H1 (cell line): ENCODE measurements around the gene LEFTY2. TPM values are rescaled to one million over a fixed set of nuclear protein-coding genes. Genes with fewer than 3 reads are reported as not detected.

Experiments used
- CTCF ChIA-PET: fragments of 300-600 bp; sonication (Branson Sonifier 250); formaldehyde crosslinking; loops from one replicate; lab custom pipeline; 2021; ENCODE audit not compliant: partially characterized antibody; lab: Charles Lee
- POLR2A ChIA-PET: fragments of 300-600 bp; sonication (Branson Sonifier 250); formaldehyde crosslinking; loops from one replicate; lab custom pipeline; 2021; ENCODE audit warnings: inconsistent platforms; ENCODE audit not compliant: partially characterized antibody; lab: Charles Lee
- DNase-seq, 2 experiments: peaks; one replicate each; pipeline versions ENCODE4 v3.0.0 to v3.0.0-alpha.2; 2010 to 2022; ENCODE audit warnings: low spot score in 2 of 2, low read depth in 1 of 2, mixed read lengths in 1 of 2
- FAIRE-seq: peaks from 2 replicates; lab custom pipeline; 2011; peaks lifted over from hg19 to GRCh38; lab: Jason Lieb, UNC
- H2AFZ ChIP-seq: 2 replicates; pipeline ENCODE4 v1.8.1; 2012; ENCODE audit warnings: low read length, inconsistent platforms
- H2AK5ac ChIP-seq: 2 replicates; pipeline ENCODE4 v1.6.1; 2013; ENCODE audit warnings: low read depth, low read length
- H2BK120ac ChIP-seq: replicated peaks from 2 replicates; pipeline ENCODE3; 2013; ENCODE audit warnings: low read depth, low read length, inconsistent platforms
- H2BK12ac ChIP-seq: 2 replicates; pipeline ENCODE4 v1.6.1; 2013; ENCODE audit warnings: low read depth, low read length
- H2BK15ac ChIP-seq: 2 replicates; pipeline ENCODE4 v1.6.1; 2013; ENCODE audit warnings: low read length
- H2BK20ac ChIP-seq: 2 replicates; pipeline ENCODE4 v1.6.1; 2013; ENCODE audit warnings: low read length
- H2BK5ac ChIP-seq: 2 replicates; pipeline ENCODE4 v1.6.1; 2013; ENCODE audit warnings: low read depth, low read length
- H3K14ac ChIP-seq: 2 replicates; pipeline ENCODE4 v1.6.1; 2013; ENCODE audit warnings: inconsistent platforms; ENCODE audit not compliant: insufficient read length
- H3K18ac ChIP-seq: 2 replicates; pipeline ENCODE4 v1.6.1; 2013; ENCODE audit warnings: low read length; ENCODE audit errors: extremely low read depth
- H3K23ac ChIP-seq: 2 replicates; pipeline ENCODE4 v1.6.1; 2013; ENCODE audit warnings: inconsistent platforms; ENCODE audit not compliant: insufficient read length
- H3K23me2 ChIP-seq: 2 replicates; pipeline ENCODE4 v1.6.1; 2013; ENCODE audit warnings: low read depth, low read length
- H3K27ac ChIP-seq: 2 replicates; pipeline ENCODE4 v1.6.1; 2011; ENCODE audit warnings: low read depth, low read length, inconsistent platforms
- H3K27me3 ChIP-seq, 4 experiments: replicated peaks in 1 of 4; 1 replicate in 1 of 4; 2 replicates in 3 of 4; pipeline versions ENCODE4 v1.6.1 to v1.8.1; 2011 to 2013; ENCODE audit warnings: low read length in 3 of 4, mild to moderate bottlenecking in 3 of 4, inconsistent platforms in 2 of 4, mixed read lengths in 2 of 4, moderate library complexity in 1 of 4; ENCODE audit not compliant: control insufficient read depth in 3 of 4, insufficient read depth in 3 of 4; ENCODE audit errors: extremely low read depth in 1 of 4
- H3K36me3 ChIP-seq, 4 experiments: 2 replicates each; pipeline versions ENCODE4 v1.6.1 to v1.8.1; 2011 to 2013; ENCODE audit warnings: mild to moderate bottlenecking in 4 of 4, low read length in 3 of 4, moderate library complexity in 2 of 4, control low read depth in 1 of 4, inconsistent platforms in 1 of 4; ENCODE audit not compliant: insufficient read depth in 4 of 4, control insufficient read depth in 2 of 4
- H3K4ac ChIP-seq: replicated peaks from 2 replicates; pipeline ENCODE3; 2013; ENCODE audit warnings: low read length, low read depth, mixed read lengths, inconsistent platforms; ENCODE audit not compliant: insufficient read length
- H3K4me1 ChIP-seq, 4 experiments: replicated peaks in 1 of 4; 1 replicate in 1 of 4; 2 replicates in 3 of 4; pipeline versions ENCODE4 v1.6.1 to v1.8.1; 2011 to 2013; ENCODE audit warnings: low read length in 3 of 4, inconsistent platforms in 2 of 4, mixed read lengths in 1 of 4; ENCODE audit not compliant: insufficient read depth in 4 of 4, control insufficient read depth in 3 of 4
- H3K4me2 ChIP-seq, 2 experiments: 2 replicates each; pipeline versions ENCODE4 v1.6.1 to v1.8.1; 2011 to 2013; ENCODE audit warnings: low read depth in 2 of 2, low read length in 2 of 2, control low read depth in 1 of 2, inconsistent platforms in 1 of 2, mild to moderate bottlenecking in 1 of 2; ENCODE audit not compliant: insufficient read depth in 1 of 2
- H3K4me3 ChIP-seq, 4 experiments: fragments of 200-600, 300-600 bp in 1 of 4; sonication (generic), shearing (Covaris generic), sonication (Bioruptor Twin) in 1 of 4; 2 replicates each; pipeline versions ENCODE4 v1.5.1 to v1.8.1; 2011 to 2016; ENCODE audit warnings: low read length in 4 of 4, low read depth in 3 of 4, control low read depth in 2 of 4, inconsistent platforms in 2 of 4, mild to moderate bottlenecking in 2 of 4, mixed read lengths in 1 of 4, moderate library complexity in 1 of 4; ENCODE audit not compliant: insufficient read depth in 2 of 4; ENCODE audit errors: extremely low read depth in 1 of 4
- H3K56ac ChIP-seq: replicated peaks from 2 replicates; pipeline ENCODE3; 2013; ENCODE audit warnings: low read depth, mild to moderate bottlenecking, mixed read lengths, low read length, inconsistent platforms; ENCODE audit not compliant: insufficient read length
- H3K79me1 ChIP-seq: 2 replicates; pipeline ENCODE4 v1.6.1; 2013; ENCODE audit warnings: low read depth, low read length, control low read depth
- H3K79me2 ChIP-seq, 2 experiments: 2 replicates each; pipeline versions ENCODE4 v1.6.1 to v1.8.1; 2012 to 2013; ENCODE audit warnings: low read length in 2 of 2, mild to moderate bottlenecking in 2 of 2, inconsistent platforms in 1 of 2; ENCODE audit not compliant: insufficient read depth in 2 of 2, control insufficient read depth in 1 of 2
- H3K9ac ChIP-seq, 4 experiments: replicated peaks in 1 of 4; 1 replicate in 1 of 4; 2 replicates in 3 of 4; pipeline versions ENCODE4 v1.6.1 to v1.8.1; 2011 to 2013; ENCODE audit warnings: low read depth in 3 of 4, low read length in 3 of 4, control low read depth in 2 of 4, mild to moderate bottlenecking in 2 of 4, moderate library complexity in 2 of 4, inconsistent platforms in 1 of 4; ENCODE audit errors: extremely low read depth in 1 of 4
- H3K9me3 ChIP-seq, 2 experiments: 2 replicates each; pipeline versions ENCODE4 v1.6.1 to v1.8.1; 2012 to 2013; ENCODE audit warnings: mild to moderate bottlenecking in 2 of 2, moderate library complexity in 2 of 2, control low read depth in 1 of 2, inconsistent platforms in 1 of 2, low read depth in 1 of 2, low read length in 1 of 2, mixed read lengths in 1 of 2; ENCODE audit not compliant: insufficient read depth in 2 of 2
- H4K20me1 ChIP-seq, 2 experiments: replicated peaks in 1 of 2; 2 replicates each; pipeline versions ENCODE3 to v1.8.1; 2011 to 2013; ENCODE audit warnings: inconsistent platforms in 2 of 2, low read length in 2 of 2, mild to moderate bottlenecking in 1 of 2; ENCODE audit not compliant: insufficient read depth in 2 of 2, control insufficient read depth in 1 of 2
- H4K5ac ChIP-seq: 2 replicates; pipeline ENCODE4 v1.6.1; 2013; ENCODE audit warnings: low read length, low read depth, mixed read lengths, inconsistent platforms; ENCODE audit not compliant: insufficient read length
- H4K8ac ChIP-seq: 2 replicates; pipeline ENCODE4 v1.8.0; 2013; ENCODE audit warnings: mild to moderate bottlenecking, moderate library complexity, low read length, inconsistent platforms; ENCODE audit not compliant: insufficient read depth; ENCODE audit errors: extremely low read depth
- H4K91ac ChIP-seq: replicated peaks from 2 replicates; pipeline ENCODE3; 2013; ENCODE audit warnings: low read length, mixed read lengths, inconsistent platforms; ENCODE audit not compliant: insufficient read length
- CBX8 ChIP-seq: fragments of 300-800, 300-1000 bp; sonication (generic); IDR thresholded peaks from 2 replicates; pipeline ENCODE4 v1.7.1; 2016; ENCODE audit warnings: low read depth, low read length, borderline replicate concordance
- CREB1 ChIP-seq: IDR thresholded peaks from 2 replicates; pipeline ENCODE4 v1.6.1; 2012; ENCODE audit warnings: inconsistent platforms
- CTBP2 ChIP-seq: IDR thresholded peaks from 2 replicates; pipeline ENCODE4 v1.7.0; 2011; ENCODE audit warnings: borderline replicate concordance, mild to moderate bottlenecking, moderate library complexity, mixed read lengths, low read length; ENCODE audit not compliant: insufficient read depth, insufficient read length
- RNF2 ChIP-seq: fragments of 200-900, 300-1000 bp; sonication (generic); IDR thresholded peaks from 2 replicates; pipeline ENCODE4 v1.7.1; 2016; ENCODE audit warnings: borderline replicate concordance, low read depth, mild to moderate bottlenecking, antibody characterized with exemption, low read length; ENCODE audit not compliant: poor library complexity, severe bottlenecking; ENCODE audit errors: missing control alignments
- SIX5 ChIP-seq: IDR thresholded peaks from 2 replicates; pipeline ENCODE4 v1.6.1; 2011; ENCODE audit warnings: mild to moderate bottlenecking, low read depth, low read length
- WGBS, 2 experiments: shearing (Covaris generic) in 1 of 2; methylation state at CpG; one replicate each; pipeline versions ENCODE4 v1.1.6 to v1.1.7; 2013 to 2015; ENCODE audit warnings: low lambda C conversion rate in 2 of 2, mixed read lengths in 2 of 2, inconsistent platforms in 1 of 2, low coverage in 1 of 2, missing lambda C conversion rate in 1 of 2; ENCODE audit not compliant: insufficient replicate concordance in 2 of 2, insufficient coverage in 1 of 2, insufficient read length in 1 of 2; ENCODE audit errors: extremely low coverage in 1 of 2, missing lambda C conversion rate in 1 of 2; 5-methylcytosine and 5-hydroxymethylcytosine counted together
- polyA plus RNA-seq, 7 experiments: library from polyadenylated mRNA; depleted of rRNA in 3 of 7; stranded (reverse) in 5 of 7; unstranded in 2 of 7; fragments of >200 nt in 5 of 7; fragments of 200-250 nt in 2 of 7; gene quantifications; 1 replicate in 5 of 7; 2 replicates in 1 of 7; 4 replicates in 1 of 7; pipeline versions ENCODE4 v1.2.1 to v1.2.3, GENCODE V29; 2011 to 2013; ENCODE audit warnings: missing spikeins in 2 of 7, mixed read lengths in 2 of 7
- total RNA-seq: library from RNA; stranded (reverse); fragmentation: NEBNext Ultra II Directional; extraction: Animal tissue kit (Norgen Biotek cat#: 25700); gene quantifications from 2 replicates; pipeline ENCODE4 v1.2.1, GENCODE V29; 2021

Gene LEFTY2
- total and polyA plus RNA-seq, 2 of the 8 experiments (the other 6 are each of a cell fraction or from before 2014, with no cell fraction given): 2.6 to 4.3 TPM

DNA sequence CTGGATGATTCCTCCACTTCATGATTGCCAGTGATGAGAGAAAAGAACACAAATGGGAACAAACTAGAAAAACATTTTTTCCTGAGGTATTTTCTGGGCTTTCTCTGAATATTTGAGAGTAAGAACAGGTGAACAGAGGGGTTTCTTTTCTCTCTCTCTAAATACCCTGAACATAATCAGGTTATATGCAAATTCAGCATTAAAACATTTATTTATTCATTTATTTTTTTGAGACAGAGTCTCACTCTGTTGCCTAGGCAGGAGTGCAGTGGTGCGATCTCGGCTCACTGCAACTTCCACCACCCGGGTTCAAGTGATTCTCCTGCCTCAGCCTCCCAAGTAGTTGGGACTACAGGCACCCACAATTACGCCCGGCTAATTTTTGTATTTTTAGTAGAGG is 5.8 kb upstream of the LEFTY2 start:
- H3K79me1 ChIP-seq: no peaks in the 10 kb centered on the region
- no peak overlapping the region for H2BK12ac ChIP-seq
- peaks cover 0 to 7% (median 5%) of the 10 kb centered on the region in 4 experiments; a peak in 3 of 7 replicates for H3K27me3 ChIP-seq
- no peak overlapping the region for H2AFZ ChIP-seq
- no peak overlapping the region for H2BK15ac ChIP-seq
- no peak overlapping the region for H3K4me3 ChIP-seq
- no peak overlapping the region for H4K8ac ChIP-seq
- H4K91ac ChIP-seq: no peak overlapping the region
- no peak overlapping the region for H4K5ac ChIP-seq
- no peaks in the 10 kb centered on the region for H3K79me2 ChIP-seq
- H3K4me2 ChIP-seq: no peak overlapping the region; a peak in 1 of 4 replicates
- no peak overlapping the region for H3K9ac ChIP-seq
- no peaks in the 10 kb centered on the region for H3K23me2 ChIP-seq
- no peaks in the 10 kb centered on the region for H3K9me3 ChIP-seq
- TF ChIP-seq CBX8 (no peak), CREB1 (no peak), RNF2 (no peak), SIX5 (no peak), CTBP2 (no peak)
- ChIA-PET CTCF (interaction anchor here (3.1 kb wide), 1 partner anchor 15 kb away, joined by 25 read pairs; no protein-coding TSS in a partner anchor), POLR2A (interaction anchor here (1.0 to 1.9 kb wide), 2 partner anchors 23 to 58 kb away, joined by 3 to 6 read pairs; partner anchors contain the start of genes LEFTY1 and PYCR2)
- no peak for DNase-seq
- FAIRE-seq: no peak
- no peaks in the 10 kb centered on the region for H3K36me3 ChIP-seq
- no peaks in the 10 kb centered on the region for H4K20me1 ChIP-seq
- H3K4ac ChIP-seq: no peak overlapping the region
- no peak overlapping the region for H2BK120ac ChIP-seq
- no peak overlapping the region for H3K14ac ChIP-seq
- H3K27ac ChIP-seq: no peak overlapping the region
- H2BK20ac ChIP-seq: no peak overlapping the region
- WGBS, 2 experiments: 92% methylated on average over 5 of the region's 5 CpGs; no CpG with 5 or more reads in 1 of the 2 experiments
- no peak overlapping the region for H3K23ac ChIP-seq
- peaks cover 9 to 21% (median 13%) of the 10 kb centered on the region in 4 experiments for H3K4me1 ChIP-seq
- H3K56ac ChIP-seq: no peak overlapping the region
- H2AK5ac ChIP-seq: no peak overlapping the region
- no peak overlapping the region for H3K18ac ChIP-seq
- no peak overlapping the region for H2BK5ac ChIP-seq
